SK-N-MC (cell line): ENCODE results near the gene MTUS2.

Experiments used
- EZH2 ChIP-seq: fragments of 200-600 bp; sonication (generic); IDR thresholded peaks from one replicate; pipeline ENCODE4 v1.6.1; 2017; ENCODE audit warnings: antibody characterized with exemption
- FOXP2 ChIP-seq: optimal IDR thresholded peaks from 2 replicates; pipeline ENCODE3; 2011; ENCODE audit warnings: mild to moderate bottlenecking, moderate library complexity; ENCODE audit not compliant: insufficient read depth; ENCODE audit errors: extremely low read length, control extremely low read depth
- POLR2AphosphoS5 ChIP-seq: IDR thresholded peaks from 2 replicates; pipeline ENCODE4 v1.6.1; 2012; ENCODE audit warnings: mild to moderate bottlenecking, low read depth, low read length, borderline replicate concordance

DNA sequence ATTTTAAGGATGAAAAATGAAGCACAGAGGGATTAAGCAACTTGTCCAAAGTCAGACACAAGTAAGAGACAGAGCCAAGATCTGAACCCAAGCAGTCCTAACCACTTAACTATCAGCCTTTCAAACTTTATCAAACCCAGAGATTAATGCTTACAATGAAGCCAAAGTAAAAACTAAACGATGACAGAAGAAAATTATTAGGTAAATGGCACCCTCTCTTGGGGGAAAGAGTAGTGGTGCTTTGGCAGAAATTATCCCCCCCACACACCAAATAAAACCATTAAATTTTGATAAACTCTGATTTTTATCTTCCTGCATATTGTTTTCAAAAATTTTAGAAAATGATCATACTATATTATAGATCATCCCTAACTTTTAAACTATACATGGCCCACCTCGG, 446.1 kb downstream of the MTUS2 start:
- TF ChIP-seq POLR2AphosphoS5 (no peak), EZH2 (no peak), FOXP2 (no peak)
